ENCODE results near the gene STC2. TPM values are rescaled to one million over a fixed set of nuclear protein-coding genes. Genes with fewer than 3 reads are reported as not detected.

Gene STC2
- total and polyA plus RNA-seq, 7 donors, result 3.3 to 40.7 (median 13.7) TPM; not detected in 2

GRCh38 chr5:173340451-173340850 lies 12.2 kb upstream of the STC2 start:
- TF ChIP-seq POLR2AphosphoS5 (IDR thresholded peaks at IDR 0.05) (no peak), CTCF (IDR thresholded peaks at IDR 0.05) (no peak), EP300 (IDR thresholded peaks at IDR 0.05) (no peak)
- Histone ChIP-seq H3K4me1 (no peaks in the 10 kb centered on the region), H3K27me3 (no peaks in the 10 kb centered on the region), H3K36me3 (no peaks in the 10 kb centered on the region), H3K4me3 (no peak overlapping the region), H3K27ac (no peak overlapping the region), H3K9me3 (no peaks in the 10 kb centered on the region)
- no peak for DNase-seq
- intact Hi-C loops (cut with DNase I), result no loop called here
- WGBS, 2 donors, result 75 to 80% methylated on average over 9 of the region's 9 CpGs

DNA sequence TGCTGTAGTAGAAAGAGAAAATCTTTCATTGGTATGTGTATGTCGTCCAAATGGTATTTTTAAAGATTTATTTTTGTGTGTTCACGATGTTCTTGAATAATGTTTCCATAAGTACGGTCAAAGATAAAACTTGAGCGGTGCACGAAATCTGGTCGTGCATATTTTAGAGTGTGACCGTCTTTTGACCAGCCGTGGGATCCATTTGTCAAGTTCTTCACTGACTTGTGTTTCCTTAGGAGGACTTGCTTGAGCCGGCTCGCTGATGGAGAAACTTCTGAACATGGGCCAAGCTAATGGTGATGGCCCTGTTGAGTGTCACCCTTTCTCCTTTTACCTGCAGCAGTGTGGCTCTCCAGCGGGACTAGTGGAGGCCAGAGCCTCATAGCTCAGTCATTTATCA lies 11.1 kb upstream of the STC2 start:
- DNase-seq, result no peak
- intact Hi-C loops (cut with DNase I), result loop anchor here (10.0 kb wide), 1 partner anchor 236 kb away; no protein-coding TSS in a partner anchor
- H3K4me3 ChIP-seq, result no peak overlapping the region
- H3K4me1 ChIP-seq, result no peaks in the 10 kb centered on the region
- H3K27ac ChIP-seq, result no peak overlapping the region
- TF ChIP-seq CTCF (IDR thresholded peaks at IDR 0.05), result no peak
- no peak for TF ChIP-seq POLR2AphosphoS5 (IDR thresholded peaks at IDR 0.05)
- TF ChIP-seq POLR2A (IDR thresholded peaks at IDR 0.05), result no peak
- TF ChIP-seq EP300 (IDR thresholded peaks at IDR 0.05), result no peak
- H3K27me3 ChIP-seq, result no peaks in the 10 kb centered on the region
- 89% methylated on average over 11 of the region's 11 CpGs for WGBS, 2 donors
- H3K9me3 ChIP-seq, result no peaks in the 10 kb centered on the region
- H3K36me3 ChIP-seq, result no peaks in the 10 kb centered on the region

- DNase-seq, result no peak
- no peak overlapping the region for H3K27ac ChIP-seq
- H3K9me3 ChIP-seq, result no peaks in the 10 kb centered on the region
- WGBS, 2 donors, result 78 to 83% methylated on average over 10 of the region's 10 CpGs
- TF ChIP-seq EP300 (IDR thresholded peaks at IDR 0.05) (no peak), CTCF (IDR thresholded peaks at IDR 0.05) (no peak), POLR2A (IDR thresholded peaks at IDR 0.05) (no peak), POLR2AphosphoS5 (IDR thresholded peaks at IDR 0.05) (no peak)
- H3K4me3 ChIP-seq, result no peak overlapping the region
- H3K4me1 ChIP-seq, result no peaks in the 10 kb centered on the region
- no peaks in the 10 kb centered on the region for H3K27me3 ChIP-seq
- intact Hi-C loops (cut with DNase I), result loop anchor here (10.0 kb wide), 1 partner anchor 236 kb away; no protein-coding TSS in a partner anchor
- no peaks in the 10 kb centered on the region for H3K36me3 ChIP-seq
Measured at GRCh38 chr5:173338380-173339015, 10.3 kb upstream of the STC2 start.

DNA sequence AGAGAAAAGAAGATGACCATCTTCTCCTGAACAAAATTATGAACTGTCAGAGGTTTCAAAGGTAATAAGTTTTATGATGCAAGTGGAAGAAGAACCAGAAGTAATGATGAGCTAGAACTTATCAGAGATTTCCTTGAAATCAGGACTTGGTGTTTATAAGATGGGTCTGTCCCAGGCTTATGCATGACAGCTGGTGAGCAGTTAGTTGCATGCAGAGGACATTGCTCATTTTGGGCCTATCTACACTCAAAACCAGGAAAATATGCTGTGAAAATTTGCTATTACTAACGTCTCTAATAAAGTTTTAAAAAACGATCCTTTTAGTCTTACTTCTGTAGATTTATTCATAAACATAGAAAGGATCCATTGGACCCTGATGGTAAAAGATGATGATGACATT lies 6.6 kb upstream of the STC2 start:
- intact Hi-C loops (cut with DNase I), result loop anchor here (5.0 to 10.0 kb wide), 2 partner anchors 240 to 278 kb away; partner anchors contain the start of gene CREBRF
- TF ChIP-seq POLR2AphosphoS5 (IDR thresholded peaks at IDR 0.05), result no peak
- no peak for TF ChIP-seq EP300 (IDR thresholded peaks at IDR 0.05)
- TF ChIP-seq POLR2A (IDR thresholded peaks at IDR 0.05), result no peak
- no peak for TF ChIP-seq CTCF (IDR thresholded peaks at IDR 0.05)
- no peak overlapping the region for H3K27ac ChIP-seq

More for the DNA sequence above, 6.6 kb upstream of the STC2 start:
- 59 to 78% methylated on average over 2 of the region's 2 CpGs for WGBS, 2 donors
- no peak for DNase-seq
- H3K4me3 ChIP-seq, result no peak overlapping the region
- H3K9me3 ChIP-seq, result no peaks in the 10 kb centered on the region
- no peaks in the 10 kb centered on the region for H3K36me3 ChIP-seq
- H3K4me1 ChIP-seq, result peaks cover 0 to 5% (median 3%) of the 10 kb centered on the region in 4 donors
- peaks cover 0 to 6% (median 2%) of the 10 kb centered on the region in 3 donors for H3K27me3 ChIP-seq

Measured in sigmoid colon (tissue), 7 donors.